GM18861 (cell line): ENCODE results near the gene TEP1.
"Not testable (repeated sequence)": the region's sequence is repeated elsewhere in the genome, so short reads cannot be mapped to it uniquely, and the experiment has no call there.

Experiments used
- ATAC-seq: cut with Tn5 transposase; IDR thresholded peaks from one replicate; pipeline ENCODE4 v1.9.1; 2021; ENCODE audit not compliant: unreplicated experiment

Gene TEP1

GRCh38 chr14:20343862-20344220 is 69.5 kb downstream of the TEP1 start:
- ATAC-seq: no peak

- ATAC-seq: peak; percentile 90
These were observed 70.0 kb downstream of the TEP1 start, which contains the start of gene PARP2 for GRCh38 chr14:20343092-20343861. TSS of gene PARP2 (plus strand) at chr14:20343635. CDS start at chr14:20343642, 7 bp downstream.

GRCh38 chr14:20341646-20342045 is 71.7 kb downstream of the TEP1 start:
- no peak for ATAC-seq

GRCh38 chr14:20341032-20341431 is 72.3 kb downstream of the TEP1 start:
- not testable (repeated sequence) for ATAC-seq

- no peak for ATAC-seq
These were observed 79.3 kb downstream of the TEP1 start for GRCh38 chr14:20334017-20334416.

GRCh38 chr14:20333494-20333841 is 79.8 kb downstream of the TEP1 start:
- no peak for ATAC-seq

- ATAC-seq: peak; percentile 95
These were observed 80.4 kb downstream of the TEP1 start, which contains the start of gene CCNB1IP1 for GRCh38 chr14:20332788-20333493. TSS of gene CCNB1IP1 (minus strand) at chr14:20333279. CDS start at chr14:20316523, 16,756 bp downstream.

GRCh38 chr14:20332431-20332787 is 80.9 kb downstream of the TEP1 start:
- ATAC-seq: no peak

- ATAC-seq: no peak
These were observed 82.2 kb downstream of the TEP1 start for GRCh38 chr14:20331053-20331613.

- no peak for ATAC-seq
These were observed 83.9 kb downstream of the TEP1 start for GRCh38 chr14:20329355-20329754.

GRCh38 chr14:20328705-20329104 is 84.6 kb downstream of the TEP1 start:
- no peak for ATAC-seq

- ATAC-seq: peak; percentile 56
These were observed 86.1 kb downstream of the TEP1 start for GRCh38 chr14:20327005-20327869.

- ATAC-seq: no peak
These were observed 95.6 kb downstream of the TEP1 start for GRCh38 chr14:20317720-20318119.
